GM10248 (cell line): ENCODE measurements around the gene MTCH1.

Source experiments
- CTCF ChIA-PET: fragments of 300-600 bp; sonication (Branson Sonifier 250); formaldehyde crosslinking; extraction: SDS; loops from one replicate; lab custom pipeline; 2021; ENCODE audit warnings: antibody characterized with exemption; lab: Yijun Ruan, JAX
- POLR2A ChIA-PET: fragments of 350-650 bp; sonication (Branson Sonifier 250); formaldehyde crosslinking; extraction: SDS; loops from one replicate; lab custom pipeline; 2020; ENCODE audit warnings: antibody characterized with exemption; lab: Yijun Ruan, JAX
- DNase-seq: peaks from one replicate; pipeline ENCODE4 v3.0.0; 2012; ENCODE audit errors: extremely low spot score
- CTCF ChIP-seq: IDR thresholded peaks from 2 replicates; pipeline ENCODE4 v1.5.1; 2012; ENCODE audit warnings: mild to moderate bottlenecking, low read depth; ENCODE audit errors: extremely low read depth, missing control alignments, control extremely low read depth

The MTCH1 gene

GRCh38 chr6:37022135-37022863, 36.3 kb upstream of the MTCH1 start:
- POLR2A ChIA-PET = interaction anchor here (0.6 kb wide), 1 partner anchor 154 kb away, joined by 3 read pairs; no protein-coding TSS in a partner anchor
- TF ChIP-seq CTCF = no peak
- no peak for DNase-seq
- CTCF ChIA-PET = interaction anchor here (0.7 to 26.1 kb wide), 18 partner anchors 10 to 253 kb away, joined by 3 to 774 read pairs (median 4); partner anchors contain the start of genes C6orf89 and PIM1

- no peak for DNase-seq
- TF ChIP-seq CTCF = peak; percentile 51
These were observed 35.5 kb upstream of the MTCH1 start for GRCh38 chr6:37021356-37022129.

GRCh38 chr6:37020812-37021211, 34.8 kb upstream of the MTCH1 start:
- no peak for TF ChIP-seq CTCF
- POLR2A ChIA-PET = interaction anchor here (0.6 kb wide), 1 partner anchor 150 kb away, joined by 3 read pairs; no protein-coding TSS in a partner anchor
- CTCF ChIA-PET = interaction anchor here (0.9 to 26.1 kb wide), 14 partner anchors 12 to 294 kb away, joined by 3 to 774 read pairs (median 10); partner anchors contain the start of genes C6orf89, FGD2 and PIM1
- DNase-seq = no peak

More at GRCh38 chr6:37021356-37022129, 35.5 kb upstream of the MTCH1 start:
- ChIA-PET POLR2A (interaction anchor here (0.6 kb wide), 1 partner anchor 149 kb away, joined by 3 read pairs; no protein-coding TSS in a partner anchor), CTCF (interaction anchor here (0.7 to 26.1 kb wide), 19 partner anchors 11 to 252 kb away, joined by 3 to 774 read pairs (median 4); partner anchors contain the start of genes C6orf89 and PIM1)

- CTCF ChIA-PET = interaction anchor here (1.1 to 26.1 kb wide), 10 partner anchors 12 to 294 kb away, joined by 3 to 774 read pairs (median 124); partner anchors contain the start of genes C6orf89, FGD2 and PIM1
- POLR2A ChIA-PET = no interaction called here
- DNase-seq = no peak
- TF ChIP-seq CTCF = no peak
These were observed 34.4 kb upstream of the MTCH1 start for GRCh38 chr6:37020381-37020780.

- TF ChIP-seq CTCF = no peak
- POLR2A ChIA-PET = no interaction called here
- CTCF ChIA-PET = interaction anchor here (0.7 to 26.1 kb wide), 30 partner anchors 9 to 260 kb away, joined by 3 to 774 read pairs (median 10); partner anchors contain the start of genes FGD2, MTCH1, PIM1 and PPIL1
- no peak for DNase-seq
These were observed 33.1 kb upstream of the MTCH1 start for GRCh38 chr6:37019065-37019450.
